Hematopoietic multipotent progenitor cell treated with erythropoietin and hydrocortisone succinate and interleukin-3 and kit ligand, for 6 days (in vitro differentiated cells): ENCODE data around the gene KRTAP22-2.

Source experiments
- DNase-seq: peaks from one replicate; pipeline ENCODE4 v3.0.0-alpha.2; 2015

Gene KRTAP22-2

DNA sequence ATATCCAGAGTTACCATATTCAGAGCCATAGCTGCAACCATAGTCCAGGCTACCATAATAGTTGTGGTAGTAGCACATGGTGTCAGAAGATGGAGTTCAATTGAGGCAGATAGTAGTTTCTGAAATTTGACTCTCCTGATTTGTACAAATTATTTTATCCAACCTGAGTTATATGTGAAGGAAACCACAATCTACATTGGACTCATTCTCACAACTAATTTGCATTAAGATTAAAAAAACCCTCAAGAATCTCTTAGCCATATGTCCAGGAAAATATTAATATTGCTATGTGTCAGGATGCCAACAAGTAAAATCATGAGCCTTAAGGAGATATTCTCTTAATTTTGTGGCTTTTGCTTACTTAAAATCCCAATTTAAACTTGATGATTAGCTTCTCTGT is at the start of gene KRTAP22-2:
Gene KRTAP22-2, minus strand, starts transcription at position 101 of the 400 bp plus-strand sequence.
- DNase-seq, result no peak

DNA sequence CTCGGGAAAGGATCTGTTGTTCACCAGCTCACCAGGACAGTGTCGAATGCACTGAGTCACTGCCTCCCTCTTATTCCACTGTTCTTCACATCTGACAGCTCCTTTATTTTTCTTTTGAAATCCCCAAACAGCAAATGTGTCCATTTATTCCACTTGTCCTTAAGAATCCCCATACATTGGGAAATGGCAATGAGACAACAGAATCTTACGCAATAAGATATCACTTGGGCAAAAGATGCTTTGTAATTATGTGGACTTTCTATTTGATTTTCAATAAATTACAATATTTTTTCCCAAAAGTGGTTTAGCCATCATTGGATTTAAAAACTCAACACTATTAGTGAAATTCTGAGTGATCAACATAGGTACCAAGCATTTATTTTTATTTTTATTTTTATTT is 48.5 kb upstream of the KRTAP22-2 start:
- DNase-seq, result no peak

DNA sequence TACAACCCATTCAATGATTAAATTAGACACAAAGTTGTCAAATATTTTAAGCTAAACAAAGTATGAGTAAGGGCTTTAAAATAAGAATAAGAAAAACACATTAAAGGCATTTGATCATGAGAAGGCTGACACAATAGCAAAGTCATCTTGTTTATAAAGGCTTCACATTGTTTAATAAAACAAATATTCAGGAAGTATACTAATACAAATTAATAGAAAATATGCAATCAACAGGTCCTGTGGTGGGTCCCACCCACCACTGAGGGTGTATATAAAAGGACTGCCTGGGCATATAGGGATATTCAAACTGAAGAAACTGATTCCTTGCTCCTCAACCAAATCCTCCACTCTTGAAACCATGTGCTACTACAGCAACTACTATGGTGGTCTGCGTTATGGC is 44.7 kb upstream of the KRTAP22-2 start, which contains the start of gene KRTAP20-2:
Gene KRTAP20-2, plus strand, starts transcription at position 301 of the 400 bp plus-strand sequence. Its CDS starts 58 bp downstream, at position 359.
- DNase-seq, result no peak

- no peak for DNase-seq
Observed at GRCh38 chr21:30629200-30629599, 39.0 kb upstream of the KRTAP22-2 start.

- DNase-seq, result no peak
Observed at GRCh38 chr21:30628109-30628508, 37.9 kb upstream of the KRTAP22-2 start.

DNA sequence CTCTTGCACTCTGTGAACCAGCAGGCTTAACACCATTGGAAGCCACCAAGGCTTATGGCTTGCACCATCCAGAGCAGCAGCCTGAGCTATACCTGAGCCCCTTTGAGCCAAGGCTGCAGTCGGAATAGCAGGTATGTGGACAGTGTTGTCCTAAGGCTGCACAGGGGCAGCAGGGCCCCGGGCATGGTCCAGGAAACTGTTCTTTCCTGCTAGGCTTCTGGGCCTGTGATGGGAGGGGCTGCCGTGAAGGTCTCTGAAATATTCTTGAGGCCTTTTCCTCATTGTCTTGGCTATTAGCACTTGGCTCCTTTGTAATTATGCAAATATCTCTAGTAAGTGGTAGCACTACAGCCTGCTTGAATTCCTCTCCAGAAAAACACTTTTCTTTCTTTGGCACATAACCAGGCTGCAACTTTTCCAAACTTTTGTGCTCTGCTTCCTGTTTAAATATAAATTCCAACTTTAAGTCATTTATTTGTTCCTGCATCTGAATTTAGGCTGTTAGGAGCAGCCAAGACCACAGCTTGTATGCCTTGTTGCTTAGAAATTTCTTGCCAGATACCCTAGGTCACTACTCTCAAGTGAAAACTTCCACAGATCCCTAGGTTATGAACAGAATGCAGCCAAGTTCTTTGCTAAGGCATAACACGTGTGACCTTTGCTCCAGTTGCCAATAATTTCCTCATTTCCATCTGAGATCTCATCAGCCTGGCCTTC is 35.4 kb upstream of the KRTAP22-2 start:
- no peak for DNase-seq

DNA sequence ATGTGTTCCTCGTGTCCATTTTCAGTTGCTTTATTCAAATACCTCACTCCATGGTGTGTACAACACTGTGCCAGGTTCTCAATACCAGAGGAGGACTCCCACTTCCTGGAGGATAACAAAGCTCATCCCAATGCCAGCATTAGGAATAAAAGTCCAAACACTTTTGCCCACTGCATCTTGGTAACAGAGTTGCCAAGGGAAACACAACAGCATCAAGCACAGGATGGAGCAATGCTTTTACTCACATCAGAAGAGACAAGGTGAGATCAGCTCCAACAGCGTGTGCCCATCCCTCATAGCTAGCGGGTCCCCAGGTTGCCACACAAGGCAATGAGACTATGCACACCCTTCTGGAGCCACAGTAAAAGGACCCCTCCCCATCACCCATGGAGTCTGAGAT is 33.2 kb upstream of the KRTAP22-2 start:
- no peak for DNase-seq

DNA sequence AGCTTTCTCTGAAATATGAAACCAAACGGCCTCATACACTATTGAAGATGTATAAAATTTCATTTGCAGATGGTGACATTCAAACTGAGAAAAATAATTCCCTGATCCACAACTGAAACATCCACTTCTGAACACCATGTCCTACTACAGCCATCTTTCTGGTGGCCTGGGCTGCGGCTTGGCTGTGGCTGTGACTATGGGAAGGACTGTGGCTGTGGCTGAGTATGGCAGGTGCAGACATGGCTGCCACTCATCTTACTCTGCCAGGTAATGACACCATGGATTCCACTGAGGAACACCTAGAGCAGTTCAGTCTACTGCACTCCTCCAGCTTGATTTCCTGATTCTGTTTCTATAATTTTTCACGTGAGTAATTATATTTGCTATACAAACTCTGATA is 30.3 kb upstream of the KRTAP22-2 start, which contains the start of gene KRTAP20-4:
Gene KRTAP20-4, plus strand, starts transcription at position 106 of the 400 bp plus-strand sequence.
- DNase-seq, result no peak

DNA sequence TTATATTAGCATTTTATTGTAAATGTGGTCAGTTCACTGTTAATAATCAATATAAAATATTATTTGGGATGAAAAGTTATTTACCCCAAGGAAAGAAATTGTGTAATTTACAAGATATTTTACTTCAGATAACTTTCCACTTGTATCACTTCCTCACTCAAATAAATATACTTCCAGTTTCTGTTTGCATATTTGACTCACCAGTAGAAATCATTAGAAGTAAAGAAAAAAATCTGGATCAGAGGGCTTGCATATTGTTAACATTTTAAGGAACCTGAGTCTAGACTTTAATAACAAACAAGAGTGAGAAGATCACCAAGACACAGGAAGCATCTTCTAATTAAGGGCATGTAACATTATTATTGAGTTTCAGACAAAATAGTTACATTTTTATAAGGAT is 29.9 kb upstream of the KRTAP22-2 start:
- no peak for DNase-seq

DNA sequence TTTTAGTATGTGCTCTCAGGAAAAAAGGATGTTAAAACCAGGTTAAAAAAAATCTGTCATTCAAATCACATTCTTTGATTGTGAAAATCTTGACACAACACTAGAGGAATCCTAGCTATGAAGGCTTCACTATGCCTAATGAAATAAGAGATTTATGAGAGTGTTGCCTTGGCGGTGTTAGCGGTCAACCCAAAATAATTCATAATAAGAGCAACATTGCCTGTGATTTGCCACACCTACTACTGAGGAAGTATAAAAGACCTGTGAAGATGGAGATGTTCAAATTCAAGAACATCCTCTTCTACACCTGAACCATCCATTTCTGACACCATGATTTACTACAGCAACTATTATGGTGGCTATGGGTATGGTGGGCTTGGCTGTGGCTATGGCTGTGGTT is 25.9 kb upstream of the KRTAP22-2 start, which contains the start of gene KRTAP20-1:
Gene KRTAP20-1, plus strand, starts transcription at position 301 of the 400 bp plus-strand sequence. Its CDS starts 30 bp downstream, at position 331.
- no peak for DNase-seq

DNA sequence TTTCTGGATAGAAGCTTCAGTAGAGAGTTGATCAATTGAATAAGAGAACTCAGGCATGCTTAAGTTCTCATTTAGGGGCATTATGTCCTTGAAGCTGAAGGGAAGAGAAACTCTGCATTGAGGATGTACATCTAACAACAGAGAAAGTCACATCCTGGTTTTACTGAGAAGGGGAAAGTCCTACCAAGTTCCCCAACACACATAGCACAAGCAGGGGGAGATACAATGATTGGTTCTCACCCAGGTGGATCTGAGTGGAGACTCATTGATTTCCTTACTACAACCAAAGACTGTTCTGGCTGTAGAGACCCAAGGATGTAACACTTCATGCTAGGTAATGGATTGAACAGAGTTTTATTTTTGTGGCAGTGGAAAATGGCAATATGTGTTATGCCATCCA is 25.0 kb upstream of the KRTAP22-2 start:
- no peak for DNase-seq

GRCh38 chr21:30613836-30614235 is 23.6 kb upstream of the KRTAP22-2 start, which contains the start of gene KRTAP6-1:
KRTAP6-1 (minus strand) TSS chr21:30613930; CDS start chr21:30613904, 26 bp downstream.
- no peak for DNase-seq

GRCh38 chr21:30612132-30612531 is 21.9 kb upstream of the KRTAP22-2 start:
- no peak for DNase-seq

DNA sequence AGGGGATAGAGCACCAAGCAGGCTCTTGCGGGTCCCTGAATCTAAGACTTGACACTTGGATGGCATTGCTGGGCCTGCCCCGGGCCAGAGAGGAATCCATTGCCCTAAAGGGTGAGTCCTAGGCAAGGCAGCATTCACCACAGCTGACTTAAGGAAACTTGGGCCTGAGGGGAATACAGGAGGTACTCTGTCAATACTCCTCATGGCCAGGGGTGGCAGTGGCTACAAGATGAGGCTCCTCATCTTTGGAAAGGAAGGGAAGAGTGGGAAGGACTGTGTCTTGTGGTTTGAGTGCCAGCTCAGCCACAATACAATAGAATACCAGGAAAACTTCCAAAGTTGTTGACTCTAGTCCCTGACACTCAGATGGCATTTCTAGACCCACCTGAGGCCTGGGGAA is 15.8 kb upstream of the KRTAP22-2 start:
- no peak for DNase-seq

DNA sequence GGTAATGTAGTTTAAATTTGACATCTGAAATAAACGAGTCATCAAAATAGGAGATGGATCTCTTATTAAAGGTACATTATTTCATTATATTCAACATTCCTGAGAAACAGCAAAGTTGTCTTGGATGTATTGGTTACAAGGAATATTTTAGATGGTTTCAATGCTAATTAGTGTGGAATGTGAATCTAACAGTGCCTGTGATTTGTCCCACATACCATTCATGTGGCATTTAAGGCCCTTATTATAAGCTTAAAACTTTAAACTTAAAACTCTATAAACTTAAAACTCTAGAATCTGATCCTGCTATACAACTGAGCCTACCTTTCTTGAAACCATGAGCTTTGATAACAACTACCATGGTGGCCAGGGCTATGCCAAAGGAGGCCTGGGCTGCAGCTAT is 10.6 kb upstream of the KRTAP22-2 start, which contains the start of gene KRTAP22-1:
Gene KRTAP22-1, plus strand, starts transcription at position 301 of the 400 bp plus-strand sequence.
- DNase-seq, result no peak

GRCh38 chr21:30598802-30599201 is 8.6 kb upstream of the KRTAP22-2 start, which contains the start of gene KRTAP6-2:
KRTAP6-2 (minus strand) TSS chr21:30598902; CDS start chr21:30598874, 28 bp downstream.
- no peak for DNase-seq

DNA sequence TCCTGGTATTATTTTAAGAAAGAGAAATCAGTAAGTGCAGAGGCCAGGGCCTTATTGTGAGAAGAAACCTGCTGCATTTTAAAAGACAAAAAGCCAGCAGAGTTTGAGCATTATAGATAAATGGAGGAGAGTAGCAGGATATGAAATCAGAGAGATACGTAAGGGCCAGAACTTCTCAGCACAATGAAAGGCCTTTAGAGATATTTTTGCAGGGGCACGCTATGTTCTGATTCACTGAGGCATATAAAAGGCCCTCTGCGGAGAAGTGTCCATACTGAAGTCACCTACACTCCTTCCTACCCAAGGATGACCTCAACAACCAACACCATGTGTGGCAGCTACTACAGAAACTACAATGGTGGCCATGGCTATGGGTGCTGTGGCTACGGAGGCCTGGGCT is 1.9 kb upstream of the KRTAP22-2 start, which contains the start of gene KRTAP6-3:
Gene KRTAP6-3, plus strand, starts transcription at position 301 of the 400 bp plus-strand sequence. Its CDS starts 6 bp downstream, at position 307.
- no peak for DNase-seq

- DNase-seq, result no peak
Observed at GRCh38 chr21:30582870-30583269, 7.3 kb downstream of the KRTAP22-2 start.

DNA sequence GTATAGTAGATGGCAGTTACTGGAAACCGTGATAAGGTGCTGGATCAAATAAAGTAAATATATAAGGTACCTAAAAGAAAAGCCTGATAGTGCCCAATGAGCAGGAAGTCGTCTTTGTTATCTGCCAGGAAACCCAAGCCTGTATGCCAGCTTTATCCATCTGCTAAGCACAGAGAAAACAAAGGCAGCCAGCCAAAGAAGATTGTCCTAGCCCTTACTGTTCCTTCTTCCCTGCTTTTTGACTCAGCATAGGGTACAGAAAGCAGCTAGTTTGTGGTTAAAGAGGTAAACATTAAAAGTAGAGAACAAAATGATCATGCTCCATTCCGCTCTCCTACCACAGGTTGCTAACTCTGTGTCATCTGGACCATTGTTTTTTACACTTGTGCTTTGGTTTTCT is 10.1 kb downstream of the KRTAP22-2 start:
- DNase-seq, result no peak

DNA sequence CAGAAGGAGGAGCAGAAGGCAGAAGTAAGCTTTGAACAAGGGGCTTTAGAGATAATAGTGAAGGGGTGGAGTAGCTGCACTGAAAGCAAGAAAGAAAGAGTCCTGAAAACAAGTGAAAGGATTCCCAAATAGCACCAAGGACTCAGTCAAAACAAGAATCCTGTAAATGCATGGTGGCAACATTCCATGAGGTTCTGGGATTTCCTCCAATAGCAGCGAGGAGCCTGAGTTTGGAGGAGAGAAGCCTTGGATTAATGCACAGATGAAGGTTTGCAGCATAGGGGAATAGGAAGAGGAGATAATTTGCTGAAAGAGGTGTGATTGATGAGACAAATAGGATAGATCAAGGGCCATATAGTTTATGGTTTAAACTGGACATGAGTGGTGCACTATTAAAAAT is 10.9 kb downstream of the KRTAP22-2 start:
- DNase-seq, result no peak

DNA sequence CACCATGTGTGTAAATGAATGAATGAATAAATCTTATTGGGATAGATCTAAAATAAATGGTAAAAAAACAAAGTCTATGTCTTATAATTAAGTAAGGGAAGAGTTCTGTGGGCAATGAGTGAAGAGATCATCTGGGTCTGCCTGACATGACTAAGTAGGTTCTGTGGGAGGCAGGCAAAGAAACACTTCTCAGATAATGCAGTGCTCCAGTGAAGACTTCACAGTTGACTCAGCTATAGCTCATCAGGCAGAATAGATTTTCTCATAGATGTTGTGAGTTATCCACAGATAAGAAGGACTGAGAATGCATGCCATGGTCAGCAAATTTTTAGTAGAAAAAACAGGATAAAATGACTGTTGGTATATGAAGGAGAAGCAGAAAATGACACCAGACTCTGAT is 12.4 kb downstream of the KRTAP22-2 start:
- no peak for DNase-seq

DNA sequence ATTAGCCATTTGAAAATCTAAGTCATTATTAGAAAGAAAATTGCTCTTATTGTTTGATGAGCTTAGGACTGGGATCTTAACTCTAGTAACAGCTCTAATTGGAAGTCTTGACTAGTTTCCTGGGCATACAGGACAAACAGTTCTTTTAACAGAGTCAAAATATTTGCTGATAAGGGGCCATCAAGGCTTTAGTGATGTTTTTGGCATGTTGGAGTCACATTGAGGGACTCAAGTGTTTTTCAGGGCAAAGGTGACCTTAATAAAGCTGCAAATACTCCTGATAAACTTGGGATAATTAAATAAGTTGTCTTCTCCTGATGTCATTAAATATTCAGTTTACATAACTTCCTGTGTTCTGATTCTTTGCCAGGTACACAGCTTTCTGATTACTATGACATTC is 22.6 kb downstream of the KRTAP22-2 start:
- no peak for DNase-seq

DNA sequence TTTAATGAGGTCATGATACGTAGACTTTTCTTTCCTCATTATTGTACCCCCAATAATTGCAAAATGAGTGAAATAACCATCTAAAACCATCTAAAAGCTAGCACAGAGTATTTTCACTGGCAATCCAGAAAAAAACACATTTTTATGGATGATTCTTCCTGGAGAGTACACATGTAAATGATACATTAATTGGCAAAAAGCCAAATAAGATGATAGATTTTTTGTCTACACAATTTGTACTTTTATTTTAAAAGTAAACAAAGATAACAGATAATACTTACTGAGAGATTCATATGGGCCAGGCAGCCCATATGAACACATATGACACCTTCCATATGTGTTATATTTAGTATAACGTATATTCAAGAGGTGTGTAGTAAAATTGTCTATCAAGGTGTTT is 26.6 kb downstream of the KRTAP22-2 start:
- DNase-seq, result no peak

- DNase-seq, result no peak
Observed at GRCh38 chr21:30563072-30563471, 27.1 kb downstream of the KRTAP22-2 start.
